Muscle of back (tissue), 11 donors: Measurements from ENCODE around the gene STX12. TPM values are rescaled to one million over a fixed set of nuclear protein-coding genes. Genes with fewer than 3 reads are reported as not detected.
"Not testable (repeated sequence)": the region's sequence is repeated elsewhere in the genome, so short reads cannot be mapped to it uniquely, and the experiment has no call there.

Source experiments
- DNase-seq, 3 donors: peaks; one replicate each; pipeline versions ENCODE4 v3.0.0 to v3.0.0-alpha.2; 2013
- polyA plus RNA-seq, 10 donors: library from polyadenylated mRNA; unstranded; fragments of 120-200 nt; gene quantifications; one replicate each; pipeline ENCODE4 v1.2.1, GENCODE V29; 2013; ENCODE audit not compliant: insufficient read length in 10 of 10

STX12 gene
- polyA plus RNA-seq, 10 donors, result 27.3 to 42.2 (median 32.6) TPM

GRCh38 chr1:27824411-27824810 lies 51.4 kb downstream of the STX12 start:
- DNase-seq, result no peak

GRCh38 chr1:27829339-27829960 lies 56.4 kb downstream of the STX12 start:
- DNase-seq, result not testable (repeated sequence)

GRCh38 chr1:27830621-27831440 lies 57.8 kb downstream of the STX12 start, which contains the start of gene PPP1R8:
TSS of gene PPP1R8 (plus strand) at chr1:27830782. CDS start at chr1:27830836, 54 bp downstream.
- DNase-seq, result peak; percentile 97 to 99 (median 97)

- no peak for DNase-seq
Measured at GRCh38 chr1:27831568-27832410, 58.8 kb downstream of the STX12 start.

GRCh38 chr1:27832762-27833161 lies 59.7 kb downstream of the STX12 start:
- peak in 1 of 3 donors; percentile 17 for DNase-seq

- no peak for DNase-seq
Measured at GRCh38 chr1:27833470-27833869, 60.5 kb downstream of the STX12 start.

GRCh38 chr1:27835046-27835445 lies 62.0 kb downstream of the STX12 start:
- DNase-seq, result no peak

- DNase-seq, result no peak
Measured at GRCh38 chr1:27835501-27835900, 62.5 kb downstream of the STX12 start.

GRCh38 chr1:27849951-27850350 lies 76.9 kb downstream of the STX12 start:
- no peak for DNase-seq

- DNase-seq, result no peak
Measured at GRCh38 chr1:27855085-27855484, 82.1 kb downstream of the STX12 start.

GRCh38 chr1:27856561-27857343 lies 83.7 kb downstream of the STX12 start:
- no peak for DNase-seq

- DNase-seq, result not testable (repeated sequence)
Measured at GRCh38 chr1:27857552-27857951, 84.5 kb downstream of the STX12 start.

- peak; percentile 75 to 82 (median 76) for DNase-seq
Measured at GRCh38 chr1:27858072-27858948, 85.3 kb downstream of the STX12 start.

GRCh38 chr1:27858949-27859576 lies 86.0 kb downstream of the STX12 start:
- DNase-seq, result no peak

- no peak for DNase-seq
Measured at GRCh38 chr1:27861436-27861835, 88.4 kb downstream of the STX12 start.

GRCh38 chr1:27862004-27862403 lies 89.0 kb downstream of the STX12 start:
- no peak for DNase-seq

- peak; percentile 56 to 86 (median 80) for DNase-seq
Measured at GRCh38 chr1:27862671-27863537, 89.9 kb downstream of the STX12 start.

GRCh38 chr1:27863538-27863915 lies 90.5 kb downstream of the STX12 start:
- DNase-seq, result no peak
